ENCODE results near the gene TINCR.

TINCR gene

DNA sequence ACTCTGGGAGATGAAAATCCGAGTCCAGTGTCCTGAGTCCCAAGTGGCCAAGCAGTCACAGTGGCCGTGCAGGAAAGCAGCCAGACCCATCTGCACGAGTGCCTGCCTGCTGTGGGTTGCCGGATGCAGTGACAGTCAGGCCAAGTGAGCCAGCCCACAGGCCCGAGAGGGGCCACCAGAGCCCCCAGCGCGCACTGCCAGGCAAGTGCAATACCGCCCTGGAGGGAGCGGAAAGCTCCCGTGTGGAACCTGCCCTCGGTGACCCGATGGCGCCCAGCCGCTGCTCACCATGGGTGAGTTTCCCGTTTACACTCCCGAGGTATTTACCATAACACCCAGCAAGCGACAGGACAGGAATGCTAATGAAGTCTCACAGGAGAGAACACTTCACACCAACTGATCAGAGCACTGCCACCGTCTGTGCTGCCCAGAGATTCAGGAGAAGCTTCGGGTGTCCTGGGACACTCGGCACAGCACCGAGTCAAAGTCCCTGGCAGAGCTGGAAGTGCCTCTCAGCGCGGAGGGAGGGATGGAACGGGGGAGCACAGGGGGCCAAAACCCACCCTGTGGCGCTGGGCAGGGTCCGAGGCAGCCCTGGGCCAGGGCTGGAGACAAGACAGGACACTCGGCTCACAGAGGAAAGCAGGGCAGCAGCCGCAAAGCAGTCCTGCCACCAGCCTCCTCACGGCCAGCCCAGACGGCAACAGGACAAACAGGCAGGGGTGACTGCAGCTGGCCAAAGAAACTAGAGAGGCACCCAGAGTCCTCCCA is 21.3 kb upstream of the TINCR start:
- DNase-seq (ENCODE audit: low spot score): no peak

GRCh38 chr19:5588441-5588840 is 20.7 kb upstream of the TINCR start:
- DNase-seq (ENCODE audit: low spot score): no peak

GRCh38 chr19:5587661-5588060 is 19.9 kb upstream of the TINCR start:
- no peak for DNase-seq (ENCODE audit: low spot score)

DNA sequence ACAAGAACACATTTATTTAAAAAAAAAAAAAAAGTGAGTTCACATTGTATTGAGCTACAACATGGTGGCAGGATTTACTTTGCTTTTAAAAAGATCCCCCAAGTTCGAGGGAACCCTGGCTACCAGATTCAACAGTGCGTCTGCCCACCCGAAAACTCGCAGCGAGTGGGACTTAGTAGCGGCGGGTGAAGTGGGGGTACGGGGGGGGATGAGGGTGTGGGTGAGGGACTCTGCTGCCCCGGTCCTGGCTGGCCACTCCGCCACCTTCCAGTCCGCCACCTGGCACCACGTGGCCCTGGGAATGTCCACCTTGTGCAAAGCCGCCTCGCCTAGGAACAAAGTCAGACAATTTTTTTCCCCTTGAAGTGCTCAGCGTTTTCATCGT is 19.3 kb upstream of the TINCR start:
- no peak for DNase-seq (ENCODE audit: low spot score)

- no peak for DNase-seq (ENCODE audit: low spot score)
Measured at GRCh38 chr19:5586300-5587070, 18.7 kb upstream of the TINCR start.

DNA sequence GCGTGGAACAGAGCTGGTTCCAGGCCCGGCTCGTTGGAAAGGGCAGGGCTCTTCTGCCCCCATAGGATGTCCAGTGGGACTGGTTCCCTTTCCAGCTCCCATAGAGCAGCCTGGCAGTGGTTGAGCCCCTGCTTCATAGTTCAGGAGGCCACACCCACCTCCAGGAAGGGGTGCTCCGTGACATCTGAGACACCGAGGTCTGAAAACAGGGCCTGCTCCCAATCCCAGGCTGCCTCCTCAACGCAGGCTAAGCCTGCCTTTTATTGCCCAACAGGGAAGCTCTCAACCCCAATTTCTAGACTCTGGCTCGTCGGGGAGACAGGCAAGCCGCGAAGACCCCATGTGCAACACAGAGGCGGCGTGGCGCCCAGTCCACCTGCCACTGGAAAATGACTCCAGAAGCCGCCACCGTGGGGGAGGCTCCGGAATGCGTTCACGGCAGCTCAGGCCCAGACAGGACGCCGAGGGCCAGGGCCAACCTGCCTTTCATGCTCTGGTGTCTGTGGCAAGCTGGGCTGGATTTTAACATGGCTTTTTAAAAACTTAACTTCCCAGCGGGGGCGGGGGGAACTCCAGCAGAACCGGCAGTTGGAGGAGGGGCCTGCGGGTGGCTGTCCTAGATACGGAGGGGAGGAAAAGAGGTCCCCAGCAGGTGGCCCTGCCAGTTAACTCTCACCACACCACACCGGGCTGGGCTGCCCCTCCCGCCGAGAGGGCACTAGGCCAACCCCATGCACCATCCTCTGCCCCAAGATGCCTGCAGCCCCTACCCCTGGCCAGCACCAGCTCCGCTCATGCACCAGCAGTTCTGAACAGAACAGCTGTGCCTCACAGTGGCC is 17.9 kb upstream of the TINCR start:
- no peak for DNase-seq (ENCODE audit: low spot score)

- DNase-seq (ENCODE audit: low spot score): no peak
Measured at GRCh38 chr19:5580161-5580571, 12.4 kb upstream of the TINCR start.

GRCh38 chr19:5579697-5580096 is 11.9 kb upstream of the TINCR start:
- DNase-seq (ENCODE audit: low spot score): no peak

GRCh38 chr19:5579286-5579685 is 11.5 kb upstream of the TINCR start:
- no peak for DNase-seq (ENCODE audit: low spot score)

GRCh38 chr19:5578097-5578846 is 10.5 kb upstream of the TINCR start:
- peak; percentile 66 for DNase-seq (ENCODE audit: low spot score)

- no peak for DNase-seq (ENCODE audit: low spot score)
Measured at GRCh38 chr19:5575590-5575989, 7.8 kb upstream of the TINCR start.

DNA sequence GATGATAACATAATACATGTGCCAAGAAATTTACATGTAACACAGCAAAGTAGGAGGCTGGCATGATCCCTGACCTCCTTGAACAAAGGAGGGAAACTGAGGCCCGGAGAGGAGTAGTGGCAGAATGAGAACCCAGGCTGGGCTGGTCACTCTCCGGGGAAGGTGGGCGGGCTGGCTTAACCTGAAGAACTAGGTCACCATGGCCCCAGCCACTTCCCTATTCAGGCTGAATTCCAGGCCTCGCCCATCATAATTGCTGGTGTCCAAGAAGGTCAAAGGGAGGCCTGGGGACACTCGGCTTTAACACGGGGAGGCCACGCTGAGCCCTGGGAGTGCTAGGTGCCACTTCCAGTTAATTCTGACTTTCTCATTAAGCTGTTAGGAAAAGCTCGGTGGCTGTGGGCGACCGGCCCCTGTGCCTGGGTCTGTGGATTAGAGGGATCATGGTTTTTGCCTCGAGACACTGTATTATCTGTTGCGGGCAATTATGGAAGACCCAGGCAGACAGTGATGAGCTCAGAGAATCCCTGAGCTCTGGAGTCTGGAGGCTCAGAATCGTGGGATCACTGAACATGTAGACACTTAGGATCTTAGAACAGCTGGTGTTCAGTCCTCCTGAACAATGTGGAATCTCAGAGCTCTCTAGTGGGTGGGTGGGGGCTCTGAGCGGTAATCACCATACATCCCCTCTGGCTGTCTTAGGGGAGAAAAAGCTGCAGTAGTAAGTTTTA is 5.0 kb upstream of the TINCR start:
- DNase-seq (ENCODE audit: low spot score): peak; percentile 54

- DNase-seq (ENCODE audit: low spot score): no peak
Measured at GRCh38 chr19:5571777-5572176, 4.0 kb upstream of the TINCR start.

DNA sequence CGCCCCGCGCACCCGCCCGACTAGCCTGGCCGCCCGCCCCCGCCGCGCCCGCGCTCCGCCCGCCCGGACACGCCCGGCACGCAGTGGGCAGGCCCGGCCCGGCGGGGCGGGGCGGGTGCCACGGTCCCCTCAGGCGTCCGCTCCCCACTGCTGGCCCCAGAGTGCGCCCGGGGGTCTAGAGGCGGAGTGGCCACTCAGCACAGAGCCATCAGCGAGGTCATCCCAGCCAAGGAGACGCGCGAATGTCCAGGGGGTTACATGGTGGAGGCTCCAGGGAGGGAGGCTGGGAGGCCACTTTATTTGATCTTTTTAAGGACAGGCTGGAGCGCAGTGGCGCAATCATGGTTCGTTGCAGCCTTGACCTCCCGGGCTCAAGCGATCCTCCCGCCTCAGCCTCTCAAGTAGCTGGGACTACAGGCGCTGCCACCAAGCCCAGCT is 236 bp upstream of the TINCR start:
- no peak for DNase-seq (ENCODE audit: low spot score)

DNA sequence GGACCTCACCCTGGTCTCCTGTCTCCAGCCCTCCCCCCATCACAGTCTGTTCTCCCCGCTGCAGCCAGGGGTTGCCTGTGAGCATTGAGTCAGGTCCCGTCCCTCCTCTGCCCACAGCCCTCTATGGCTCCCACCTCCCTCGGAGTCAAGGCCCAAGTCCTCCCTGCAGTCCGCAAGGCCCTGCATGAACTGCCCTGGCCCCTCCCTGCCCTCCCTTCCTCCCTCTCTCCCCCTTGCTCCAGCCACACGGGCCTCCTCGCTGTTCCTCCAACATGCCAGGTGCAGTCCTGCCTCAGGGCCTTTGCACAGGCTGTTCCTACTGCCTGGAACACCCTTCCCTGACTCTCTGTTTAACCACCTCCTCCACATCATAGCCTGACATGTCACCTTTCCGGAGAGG is 2.8 kb downstream of the TINCR start:
- no peak for DNase-seq (ENCODE audit: low spot score)

DNA sequence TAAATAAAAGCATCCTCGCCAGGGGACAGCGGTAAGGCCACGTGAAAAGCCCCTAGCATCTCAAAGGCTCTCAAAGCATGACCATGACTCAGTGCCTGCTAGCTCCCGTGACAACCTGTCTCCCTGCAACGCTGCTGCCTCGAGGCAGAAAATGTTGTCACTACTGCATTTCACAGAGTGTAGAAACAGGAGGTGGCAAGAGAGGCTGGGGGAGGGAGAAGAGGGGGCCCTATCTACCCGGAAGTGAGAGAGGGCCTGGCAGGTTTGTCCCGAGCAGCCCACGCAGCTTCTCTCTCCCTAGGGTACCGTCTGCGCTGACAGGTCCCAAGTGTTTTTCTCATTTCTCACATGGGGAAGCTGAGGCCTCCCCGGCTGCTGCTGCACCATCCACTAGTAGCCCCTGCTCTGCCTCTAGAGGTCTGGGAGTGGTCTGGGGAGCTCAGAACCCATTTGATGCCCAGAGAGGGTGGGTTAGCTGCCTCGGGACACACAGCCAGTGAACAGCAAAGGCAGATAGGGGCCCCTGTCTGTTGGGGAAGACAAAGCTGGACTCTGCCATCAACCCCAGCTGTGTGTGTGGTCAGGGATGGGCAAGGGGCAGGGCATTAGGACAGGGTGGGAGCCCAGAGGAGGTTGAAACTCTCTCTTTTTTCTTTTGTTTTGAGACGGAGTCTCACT is 3.7 kb downstream of the TINCR start:
- DNase-seq (ENCODE audit: low spot score): no peak

DNA sequence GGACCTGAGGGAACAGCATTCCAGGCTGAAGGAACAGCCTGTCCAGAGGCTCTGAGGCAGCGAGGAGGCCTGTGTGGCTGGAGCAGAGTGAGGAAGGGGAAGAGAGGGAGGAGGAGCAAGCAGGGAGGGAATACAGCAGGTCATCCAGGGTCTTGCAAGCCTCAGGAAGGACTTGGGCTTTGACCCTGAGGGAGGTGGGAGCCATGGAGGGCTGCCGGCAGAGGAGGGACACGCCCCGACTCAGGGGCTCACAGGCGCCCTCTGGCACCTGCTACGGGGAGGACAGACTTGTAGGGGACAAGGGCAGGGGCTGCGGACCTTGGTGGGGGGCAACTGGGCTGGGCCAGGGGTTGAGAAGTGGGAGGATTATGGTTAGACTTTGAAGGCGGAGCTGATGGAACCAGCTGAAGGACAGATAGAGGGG is 4.7 kb downstream of the TINCR start:
- no peak for DNase-seq (ENCODE audit: low spot score)

DNA sequence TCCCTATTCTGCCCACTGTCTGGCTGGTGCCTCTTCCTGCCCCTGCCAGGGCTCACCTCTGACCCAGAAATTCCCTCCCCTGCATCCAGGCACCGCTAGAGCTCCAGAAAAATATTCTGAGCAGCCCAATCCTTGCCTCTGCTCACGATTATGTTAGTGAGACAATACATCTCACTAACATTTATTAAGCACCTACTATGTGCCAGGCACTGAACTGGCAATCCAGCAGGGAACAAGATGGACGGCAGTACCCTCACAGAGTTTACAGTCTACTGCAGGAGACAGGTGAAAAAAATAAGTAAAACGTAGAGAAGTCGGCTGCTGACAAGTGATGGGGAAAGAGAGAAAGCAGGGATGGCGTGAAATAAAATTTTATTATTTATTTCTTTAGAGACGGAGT is 5.5 kb downstream of the TINCR start:
- DNase-seq (ENCODE audit: low spot score): no peak

DNA sequence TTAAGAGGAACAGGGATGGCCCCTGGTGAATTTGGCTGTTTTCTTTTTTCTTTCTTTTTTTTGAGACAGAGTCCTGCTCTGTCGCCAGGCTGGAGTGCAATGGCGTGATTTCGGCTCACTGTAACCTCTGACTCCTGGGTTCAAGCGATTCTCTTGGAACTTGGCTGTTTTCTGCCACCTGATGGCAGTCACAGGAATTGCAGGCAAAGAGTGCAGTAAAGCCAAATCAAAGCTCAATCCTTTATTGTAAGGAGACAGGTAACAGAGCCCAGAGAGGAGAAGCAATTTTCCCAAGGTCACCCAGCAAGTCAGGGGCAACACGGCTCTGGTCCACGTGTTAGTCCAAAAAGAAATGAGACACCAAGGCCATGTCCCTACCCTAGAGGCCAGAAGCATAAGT is 6.2 kb downstream of the TINCR start:
- no peak for DNase-seq (ENCODE audit: low spot score)

- no peak for DNase-seq (ENCODE audit: low spot score)
Measured at GRCh38 chr19:5560156-5560555, 7.6 kb downstream of the TINCR start.

- no peak for DNase-seq (ENCODE audit: low spot score)
Measured at GRCh38 chr19:5559804-5560133, 8.0 kb downstream of the TINCR start.

Data from LoVo (cell line).